Measurements from ENCODE around the gene CIAPIN1.

The CIAPIN1 gene

DNA sequence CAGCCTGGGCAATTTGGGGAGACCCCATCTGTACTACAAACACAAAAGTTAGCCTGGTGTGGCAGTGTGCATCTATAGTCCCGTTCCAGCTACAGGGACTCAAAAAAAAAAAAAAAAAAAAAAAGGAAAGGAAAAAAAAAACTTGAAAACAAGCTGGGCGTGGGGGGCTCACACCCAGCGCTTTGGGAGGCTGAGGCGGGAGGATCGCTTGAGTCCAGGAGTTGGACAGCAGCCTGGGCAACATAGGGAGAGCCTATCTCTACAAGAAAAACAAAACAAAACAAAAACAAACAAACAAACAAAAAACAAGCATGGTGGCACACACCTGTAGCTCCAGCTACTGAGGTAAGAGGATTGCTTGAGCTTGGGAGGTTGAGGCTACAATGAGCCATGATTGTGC lies 55.5 kb downstream of the CIAPIN1 start:
- no peak overlapping the region for H3K9ac ChIP-seq (ENCODE audit: insufficient read length, low read depth)
- DNase-seq (ENCODE audit: low read depth, low spot score), result no peak
- peaks cover 8% of the 10 kb centered on the region; the same call in 1 of the 2 replicates for H3K9me3 ChIP-seq (ENCODE audit: insufficient read depth, low read length)
- H3K27me3 ChIP-seq (ENCODE audit: insufficient read depth, insufficient read length), result no peaks in the 10 kb centered on the region
- no peak for TF ChIP-seq SUZ12 (IDR thresholded peaks at IDR 0.05; ENCODE audit: extremely low read depth, insufficient read depth, insufficient read length)
- TF ChIP-seq YY1 (IDR thresholded peaks at IDR 0.05; ENCODE audit: insufficient read depth, insufficient read length), result no peak
- no peak for TF ChIP-seq ZNF274 (IDR thresholded peaks at IDR 0.05; ENCODE audit: low read depth, low read length)
- H3K36me3 ChIP-seq (ENCODE audit: insufficient read depth, insufficient read length, low read length), result no peaks in the 10 kb centered on the region
- no peaks in the 10 kb centered on the region for H3K4me1 ChIP-seq (ENCODE audit: insufficient read depth, insufficient read length)
- H3K4me3 ChIP-seq (ENCODE audit: insufficient read length, low read depth), result no peak overlapping the region

DNA sequence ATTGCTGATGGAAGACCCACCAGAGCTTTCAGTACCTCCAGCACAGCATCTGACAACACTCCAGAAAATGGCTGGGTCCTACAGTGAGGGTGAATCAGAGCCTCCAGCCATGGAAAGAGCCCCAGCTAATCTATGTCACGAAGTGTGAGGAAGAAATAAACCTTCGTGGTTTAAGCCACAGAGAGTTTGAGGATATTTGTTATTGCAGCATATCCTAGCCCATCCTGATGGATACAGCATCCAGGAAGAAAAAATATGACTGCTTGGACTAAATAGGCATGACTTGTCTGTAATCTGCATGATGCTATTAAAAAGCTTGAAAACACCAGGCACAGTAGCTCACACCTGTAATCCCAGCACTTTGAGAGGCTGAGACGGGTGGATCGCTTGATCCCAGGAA lies 55.9 kb downstream of the CIAPIN1 start:
- no peak for TF ChIP-seq ZNF274 (IDR thresholded peaks at IDR 0.05; ENCODE audit: low read depth, low read length)
- no peak for TF ChIP-seq SUZ12 (IDR thresholded peaks at IDR 0.05; ENCODE audit: extremely low read depth, insufficient read depth, insufficient read length)
- no peak for TF ChIP-seq YY1 (IDR thresholded peaks at IDR 0.05; ENCODE audit: insufficient read depth, insufficient read length)
- no peak for DNase-seq (ENCODE audit: low read depth, low spot score)
- H3K27me3 ChIP-seq (ENCODE audit: insufficient read depth, insufficient read length), result no peaks in the 10 kb centered on the region

DNA sequence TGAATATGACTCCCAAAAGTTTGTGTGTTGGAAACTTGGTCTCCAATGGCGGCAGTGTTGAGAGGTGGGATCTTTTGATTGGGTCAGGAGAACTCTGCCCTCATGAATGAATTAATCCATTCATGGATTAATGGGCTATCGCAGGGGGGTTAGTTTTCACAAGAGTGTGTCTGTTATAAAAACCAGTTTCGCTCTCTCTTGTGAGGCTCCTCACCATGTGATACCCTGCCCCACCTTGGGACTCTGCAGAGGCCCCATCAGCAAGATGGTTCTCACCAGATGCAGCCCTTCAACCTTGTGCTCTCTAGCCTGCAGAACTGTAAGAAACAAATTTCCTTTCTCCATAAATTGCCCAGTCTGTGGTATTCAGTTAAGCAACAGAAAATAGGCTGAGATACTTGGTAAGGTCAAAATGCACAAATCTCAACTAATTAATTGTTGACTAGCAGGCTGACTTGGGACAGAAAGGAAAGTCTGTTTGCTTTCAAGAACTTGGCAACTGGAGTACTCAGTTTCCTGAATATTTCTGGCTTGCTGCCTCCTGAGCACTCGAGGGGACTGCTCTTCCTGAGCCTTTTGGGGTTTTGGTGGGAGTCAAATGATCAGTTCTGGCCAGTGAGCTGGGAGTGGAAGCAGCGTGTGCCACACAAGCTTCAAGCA lies 56.4 kb downstream of the CIAPIN1 start:
- H3K27me3 ChIP-seq (ENCODE audit: insufficient read depth, insufficient read length), result no peaks in the 10 kb centered on the region
- H3K9me3 ChIP-seq (ENCODE audit: insufficient read depth, low read length), result peaks cover 8% of the 10 kb centered on the region; the same call in 1 of the 2 replicates
- TF ChIP-seq ZNF274 (IDR thresholded peaks at IDR 0.05; ENCODE audit: low read depth, low read length) (no peak), YY1 (IDR thresholded peaks at IDR 0.05; ENCODE audit: insufficient read depth, insufficient read length) (no peak), SUZ12 (IDR thresholded peaks at IDR 0.05; ENCODE audit: extremely low read depth, insufficient read depth, insufficient read length) (no peak)
- no peak for DNase-seq (ENCODE audit: low read depth, low spot score)
- H3K9ac ChIP-seq (ENCODE audit: insufficient read length, low read depth), result no peak overlapping the region
- no peaks in the 10 kb centered on the region for H3K36me3 ChIP-seq (ENCODE audit: insufficient read depth, insufficient read length, low read length)
- no peak overlapping the region for H3K4me3 ChIP-seq (ENCODE audit: insufficient read length, low read depth)
- peaks cover 4% of the 10 kb centered on the region for H3K4me1 ChIP-seq (ENCODE audit: insufficient read depth, insufficient read length)

More for the DNA sequence above, 55.9 kb downstream of the CIAPIN1 start:
- no peak overlapping the region for H3K4me3 ChIP-seq (ENCODE audit: insufficient read length, low read depth)
- H3K9ac ChIP-seq (ENCODE audit: insufficient read length, low read depth), result no peak overlapping the region
- H3K4me1 ChIP-seq (ENCODE audit: insufficient read depth, insufficient read length), result peaks cover under 1% of the 10 kb centered on the region
- peaks cover 8% of the 10 kb centered on the region; the same call in 1 of the 2 replicates for H3K9me3 ChIP-seq (ENCODE audit: insufficient read depth, low read length)
- no peaks in the 10 kb centered on the region for H3K36me3 ChIP-seq (ENCODE audit: insufficient read depth, insufficient read length, low read length)

DNA sequence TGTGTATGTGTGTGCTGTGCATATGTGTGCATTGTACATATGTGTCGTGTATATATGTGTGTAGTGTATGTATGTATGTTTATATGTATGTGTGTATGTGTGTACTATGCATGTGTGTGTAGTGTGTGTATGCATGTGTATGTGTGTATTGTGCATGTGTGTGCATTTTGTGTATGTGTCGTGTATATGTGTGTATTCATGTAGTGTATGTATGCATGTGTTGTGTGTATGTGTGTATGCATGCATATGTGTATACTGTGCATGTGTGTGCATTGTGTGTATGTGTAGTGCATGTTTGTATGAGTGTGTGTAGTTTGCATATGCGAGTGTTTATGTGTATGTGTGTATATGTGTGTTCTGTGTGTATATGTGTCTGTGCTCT lies 58.1 kb downstream of the CIAPIN1 start:
- peaks cover 10% of the 10 kb centered on the region for H3K4me1 ChIP-seq (ENCODE audit: insufficient read depth, insufficient read length)
- no peaks in the 10 kb centered on the region for H3K36me3 ChIP-seq (ENCODE audit: insufficient read depth, insufficient read length, low read length)
- H3K27me3 ChIP-seq (ENCODE audit: insufficient read depth, insufficient read length), result no peaks in the 10 kb centered on the region
- no peak for DNase-seq (ENCODE audit: low read depth, low spot score)
- H3K4me3 ChIP-seq (ENCODE audit: insufficient read length, low read depth), result no peak overlapping the region
- no peak for TF ChIP-seq YY1 (IDR thresholded peaks at IDR 0.05; ENCODE audit: insufficient read depth, insufficient read length)
- TF ChIP-seq SUZ12 (IDR thresholded peaks at IDR 0.05; ENCODE audit: extremely low read depth, insufficient read depth, insufficient read length), result no peak
- no peak for TF ChIP-seq ZNF274 (IDR thresholded peaks at IDR 0.05; ENCODE audit: low read depth, low read length)
- no peak overlapping the region for H3K9ac ChIP-seq (ENCODE audit: insufficient read length, low read depth)
- no peaks in the 10 kb centered on the region for H3K9me3 ChIP-seq (ENCODE audit: insufficient read depth, low read length)

- no peak for DNase-seq (ENCODE audit: low read depth, low spot score)
- peaks cover 14% of the 10 kb centered on the region for H3K4me1 ChIP-seq (ENCODE audit: insufficient read depth, insufficient read length)
- H3K9me3 ChIP-seq (ENCODE audit: insufficient read depth, low read length), result no peaks in the 10 kb centered on the region
- peaks cover under 1% of the 10 kb centered on the region for H3K36me3 ChIP-seq (ENCODE audit: insufficient read depth, insufficient read length, low read length)
- no peaks in the 10 kb centered on the region for H3K27me3 ChIP-seq (ENCODE audit: insufficient read depth, insufficient read length)
- no peak overlapping the region for H3K9ac ChIP-seq (ENCODE audit: insufficient read length, low read depth)
- H3K4me3 ChIP-seq (ENCODE audit: insufficient read length, low read depth), result no peak overlapping the region
- TF ChIP-seq ZNF274 (IDR thresholded peaks at IDR 0.05; ENCODE audit: low read depth, low read length), result no peak
- TF ChIP-seq YY1 (IDR thresholded peaks at IDR 0.05; ENCODE audit: insufficient read depth, insufficient read length), result no peak
- TF ChIP-seq SUZ12 (IDR thresholded peaks at IDR 0.05; ENCODE audit: extremely low read depth, insufficient read depth, insufficient read length), result no peak
Observed at GRCh38 chr16:57388359-57389086, 58.7 kb downstream of the CIAPIN1 start.

GRCh38 chr16:57387598-57388354 lies 59.4 kb downstream of the CIAPIN1 start:
- no peak for DNase-seq (ENCODE audit: low read depth, low spot score)
- H3K27me3 ChIP-seq (ENCODE audit: insufficient read depth, insufficient read length), result no peaks in the 10 kb centered on the region
- H3K4me1 ChIP-seq (ENCODE audit: insufficient read depth, insufficient read length), result peaks cover 17% of the 10 kb centered on the region
- no peaks in the 10 kb centered on the region for H3K9me3 ChIP-seq (ENCODE audit: insufficient read depth, low read length)
- no peak overlapping the region for H3K4me3 ChIP-seq (ENCODE audit: insufficient read length, low read depth)
- H3K36me3 ChIP-seq (ENCODE audit: insufficient read depth, insufficient read length, low read length), result peaks cover 8% of the 10 kb centered on the region
- H3K9ac ChIP-seq (ENCODE audit: insufficient read length, low read depth), result no peak overlapping the region
- TF ChIP-seq YY1 (IDR thresholded peaks at IDR 0.05; ENCODE audit: insufficient read depth, insufficient read length) (no peak), SUZ12 (IDR thresholded peaks at IDR 0.05; ENCODE audit: extremely low read depth, insufficient read depth, insufficient read length) (no peak), ZNF274 (IDR thresholded peaks at IDR 0.05; ENCODE audit: low read depth, low read length) (no peak)
